ENCODE measurements around the gene PTK6.
A peak's percentile ranks its signal among the peaks of the same experiment; 100 is the strongest.

Gene PTK6

DNA sequence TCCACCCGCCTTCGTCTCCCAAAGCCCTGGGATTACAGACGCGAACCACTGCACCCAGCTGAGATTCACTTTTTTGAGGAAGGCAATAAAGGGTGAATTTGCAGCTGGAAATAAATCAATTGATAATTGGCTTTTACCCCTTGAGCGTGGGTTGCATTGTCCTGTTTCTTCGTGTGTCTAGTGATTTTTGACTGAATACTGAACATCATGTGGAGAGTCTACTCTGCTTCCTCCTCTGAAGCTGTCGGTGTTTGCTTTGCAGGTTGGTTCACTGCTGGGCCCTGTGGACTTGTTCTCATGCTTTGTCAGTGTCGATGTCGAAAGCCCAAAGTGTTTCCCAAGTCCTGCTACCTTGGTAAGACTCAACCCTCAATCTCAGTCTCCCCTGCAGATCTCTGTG lies 32.5 kb downstream of the PTK6 start:
- DNase-seq = no peak

DNA sequence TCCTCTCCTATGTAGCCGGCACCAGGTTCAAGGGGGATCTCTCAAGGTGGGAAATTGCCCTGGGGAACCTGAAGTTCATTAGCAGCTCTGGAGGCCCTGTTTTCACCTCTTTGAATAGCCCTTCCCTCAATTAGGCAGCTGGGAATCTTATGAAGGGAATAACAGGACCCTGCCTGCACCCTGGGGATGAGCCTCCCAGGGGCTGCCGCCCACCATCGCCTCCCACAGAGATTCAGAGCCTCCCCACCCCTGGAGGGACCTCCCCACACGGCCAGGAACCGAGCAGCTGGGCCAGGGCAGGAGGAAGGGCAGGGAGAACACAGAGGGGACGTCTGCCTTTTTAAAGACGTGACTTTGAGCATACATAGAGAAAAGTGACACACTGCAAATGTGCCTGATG lies 33.7 kb downstream of the PTK6 start:
- DNase-seq = no peak

DNA sequence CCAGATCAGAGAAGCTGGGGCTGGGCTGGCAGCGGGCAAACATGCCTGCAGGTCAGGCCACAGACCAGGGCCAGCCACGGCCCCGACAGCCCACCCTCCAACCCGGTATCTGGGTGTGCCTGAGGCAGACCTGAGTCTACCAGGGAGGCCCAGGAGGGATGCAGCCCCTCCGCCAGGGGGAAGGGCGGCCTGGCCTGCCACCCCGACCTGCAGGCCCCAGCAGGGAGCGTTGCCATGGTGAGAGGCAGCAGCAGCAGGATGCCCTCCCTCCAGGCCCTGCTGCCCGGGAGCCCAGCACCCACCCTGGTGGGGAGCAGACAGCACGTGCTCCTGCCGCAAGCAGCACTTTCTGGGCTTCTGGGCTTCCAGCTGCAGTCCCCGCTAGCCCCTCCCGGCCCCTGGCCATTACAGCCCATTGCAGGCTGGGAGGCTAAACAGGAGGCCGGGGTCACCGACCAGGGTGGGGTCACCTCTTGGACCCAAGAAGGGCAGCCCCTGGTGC lies 34.5 kb downstream of the PTK6 start:
- DNase-seq = no peak

DNA sequence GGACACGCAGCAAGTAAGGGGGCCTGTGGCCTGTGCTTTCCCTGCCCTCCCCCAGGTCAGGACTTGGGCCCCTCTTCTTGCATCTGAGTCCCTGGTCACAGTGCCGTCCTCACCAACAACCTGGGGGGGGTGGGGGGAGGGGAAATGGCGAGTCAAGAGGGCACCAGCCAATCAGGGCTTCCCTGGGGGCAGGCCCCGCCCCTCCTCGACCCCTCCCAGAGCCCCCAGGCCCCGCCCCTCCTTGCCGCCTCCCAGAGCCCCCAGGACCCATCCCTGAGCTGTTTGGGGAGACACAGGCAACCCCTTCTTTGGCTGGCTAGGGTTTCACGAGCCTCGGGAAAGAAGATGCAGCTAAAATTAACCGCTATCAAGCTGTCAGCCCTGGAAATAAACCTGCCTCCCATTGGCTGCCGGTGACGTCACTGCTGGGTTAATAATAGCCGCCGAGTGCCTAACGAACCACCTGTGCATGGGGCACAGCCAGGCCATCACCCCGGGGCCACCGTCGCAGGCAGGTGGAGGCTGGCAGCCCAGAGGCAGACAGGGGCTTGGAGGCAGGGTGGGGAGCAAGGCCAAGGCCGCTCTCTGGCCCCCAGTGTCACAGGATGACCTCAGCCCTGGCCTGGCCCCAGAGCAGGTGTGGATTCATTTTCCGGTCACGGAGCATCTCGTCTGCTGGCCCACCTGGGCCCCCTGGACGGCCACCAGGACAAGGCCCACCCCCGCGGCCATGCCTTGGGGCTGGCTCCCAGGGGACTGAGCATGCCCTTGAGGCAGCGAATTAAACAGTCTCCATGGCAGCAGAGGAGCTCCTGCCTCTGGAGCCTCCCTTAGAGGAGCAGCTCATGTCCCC lies 35.1 kb downstream of the PTK6 start:
- DNase-seq = no peak

DNA sequence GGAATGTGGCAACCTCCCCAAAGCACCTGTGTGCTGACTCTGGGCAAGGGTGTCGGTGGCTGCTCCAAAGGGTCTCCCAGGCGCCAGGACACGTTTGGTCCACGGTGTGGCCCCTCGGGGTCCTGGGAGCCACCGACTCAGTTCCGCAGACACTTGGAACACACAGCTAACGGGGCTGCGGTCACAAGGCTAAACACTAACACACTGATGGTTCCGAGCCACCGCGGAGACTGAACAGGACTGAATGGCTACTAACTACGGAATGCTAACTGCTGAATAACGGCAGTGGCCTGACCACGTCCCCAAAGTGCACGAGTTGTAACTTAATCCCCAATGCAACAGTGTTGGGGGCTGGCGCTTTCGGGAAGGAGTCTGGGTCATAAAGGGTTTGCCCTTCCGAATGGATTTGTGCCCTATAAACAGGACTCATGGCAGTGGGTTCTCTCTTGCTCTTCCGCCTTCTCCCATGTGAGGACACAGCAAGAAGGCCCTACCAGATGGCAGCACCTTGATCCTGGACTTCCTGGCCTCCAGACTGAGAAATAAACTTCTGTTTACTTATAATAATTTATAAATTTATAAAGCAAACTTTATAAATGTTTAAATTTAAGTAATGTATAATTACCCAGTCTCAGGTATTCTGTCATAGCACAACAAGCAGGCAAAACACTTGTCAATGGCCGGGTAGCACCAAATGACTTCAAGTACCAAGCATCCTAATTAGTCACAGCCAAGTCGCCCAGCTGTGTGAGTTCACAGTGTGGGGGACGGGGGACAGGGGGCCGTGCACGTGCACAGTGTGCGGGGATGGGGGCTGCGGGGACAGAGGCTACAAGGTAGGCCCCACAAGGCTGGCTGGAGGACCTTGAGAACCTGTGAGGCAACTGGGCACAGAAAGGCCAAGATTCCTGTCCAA lies 36.0 kb downstream of the PTK6 start:
- no peak for DNase-seq

DNA sequence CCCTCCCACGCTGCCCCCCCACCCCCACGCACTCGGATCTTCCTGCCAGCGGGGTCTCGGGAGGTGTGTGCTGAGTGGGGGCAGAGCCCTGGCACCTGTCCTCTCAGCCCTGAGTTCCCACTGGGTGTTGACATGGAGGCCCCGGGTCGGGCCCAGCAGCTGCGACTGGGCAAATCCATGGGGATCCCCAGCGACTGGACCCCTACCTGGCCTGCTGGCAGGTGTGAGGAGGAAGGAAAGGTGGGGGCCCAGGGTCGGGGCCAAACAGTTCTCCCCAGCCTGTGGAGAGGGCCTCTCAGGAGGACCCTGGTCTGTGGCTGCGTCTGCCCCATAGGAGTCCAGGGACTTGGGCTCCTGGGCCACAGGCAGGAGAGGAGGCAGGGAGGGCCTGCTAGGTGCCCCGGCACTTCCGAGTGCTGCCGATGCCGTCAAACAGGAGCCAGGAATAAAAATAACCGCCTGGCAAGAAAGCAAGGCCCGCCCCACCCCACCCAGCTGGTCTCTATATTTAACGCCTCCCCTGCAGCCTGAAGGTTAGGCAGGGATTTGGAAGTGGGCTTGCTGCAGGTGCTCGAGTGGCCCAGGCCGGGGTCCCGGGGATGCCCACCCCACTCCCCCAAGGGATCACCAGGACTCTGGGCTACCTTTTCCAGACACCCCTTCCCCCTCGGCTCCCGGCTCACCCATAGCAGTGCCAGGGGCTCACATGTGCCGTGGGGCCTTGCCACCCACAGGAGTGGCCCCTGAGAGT lies 36.9 kb downstream of the PTK6 start:
- no peak for DNase-seq

DNA sequence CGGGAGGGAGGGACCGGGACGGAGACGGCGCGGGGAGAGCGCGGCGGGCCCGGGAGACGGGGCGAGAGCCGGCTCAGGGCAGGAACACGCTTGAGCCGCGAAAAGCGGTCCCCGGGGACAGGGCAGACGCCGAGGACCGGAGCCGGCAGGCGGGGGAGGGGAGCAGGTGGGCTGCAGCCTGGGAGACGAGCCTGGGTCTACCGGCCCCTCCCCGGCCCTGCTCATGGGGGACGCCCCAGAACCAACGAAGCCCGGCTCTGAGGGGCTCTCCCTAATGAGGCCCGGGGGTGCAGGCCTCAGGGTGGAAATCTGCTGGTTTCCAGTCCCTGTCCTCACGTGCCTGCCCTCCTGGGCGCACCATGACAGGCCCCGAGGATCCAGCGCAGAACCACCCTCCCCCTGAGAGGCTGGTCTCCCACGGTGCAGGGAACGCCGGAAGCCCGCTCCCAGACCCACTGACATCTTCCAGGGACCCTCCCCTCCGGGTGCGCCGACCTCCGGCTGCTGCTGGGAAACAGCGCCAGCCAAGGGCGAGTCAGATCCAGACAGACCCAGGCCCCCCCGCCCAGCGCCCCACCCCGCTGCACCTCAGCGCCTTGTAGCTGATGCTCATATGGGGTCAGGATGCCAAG lies 37.7 kb downstream of the PTK6 start:
- DNase-seq = no peak

DNA sequence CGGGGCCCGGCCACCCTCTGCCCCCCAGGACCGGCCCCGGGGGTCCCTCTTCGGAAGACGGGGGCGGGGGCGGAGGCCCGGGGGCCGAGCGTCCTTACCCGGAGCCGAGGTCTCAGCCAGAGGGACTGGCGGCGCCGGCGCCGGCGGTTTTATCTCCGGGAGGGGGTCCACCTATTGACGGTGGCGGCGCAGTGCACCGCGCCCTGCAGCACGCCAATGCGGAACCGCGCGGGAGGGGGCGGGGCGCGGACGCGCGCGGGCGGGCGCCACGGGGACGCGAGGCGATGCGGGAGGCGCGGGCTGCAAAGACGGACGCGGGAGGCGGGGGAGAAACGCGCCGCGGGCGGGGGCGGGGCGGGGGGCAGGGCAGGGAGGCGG lies 38.2 kb downstream of the PTK6 start, which contains the start of gene EEF1A2:
Gene EEF1A2 (minus strand): TSS at position 124 of the 378 bp plus-strand sequence. CDS start 1,320 bp downstream, outside the sequence.
- peak; percentile 63 to 66 for DNase-seq

DNA sequence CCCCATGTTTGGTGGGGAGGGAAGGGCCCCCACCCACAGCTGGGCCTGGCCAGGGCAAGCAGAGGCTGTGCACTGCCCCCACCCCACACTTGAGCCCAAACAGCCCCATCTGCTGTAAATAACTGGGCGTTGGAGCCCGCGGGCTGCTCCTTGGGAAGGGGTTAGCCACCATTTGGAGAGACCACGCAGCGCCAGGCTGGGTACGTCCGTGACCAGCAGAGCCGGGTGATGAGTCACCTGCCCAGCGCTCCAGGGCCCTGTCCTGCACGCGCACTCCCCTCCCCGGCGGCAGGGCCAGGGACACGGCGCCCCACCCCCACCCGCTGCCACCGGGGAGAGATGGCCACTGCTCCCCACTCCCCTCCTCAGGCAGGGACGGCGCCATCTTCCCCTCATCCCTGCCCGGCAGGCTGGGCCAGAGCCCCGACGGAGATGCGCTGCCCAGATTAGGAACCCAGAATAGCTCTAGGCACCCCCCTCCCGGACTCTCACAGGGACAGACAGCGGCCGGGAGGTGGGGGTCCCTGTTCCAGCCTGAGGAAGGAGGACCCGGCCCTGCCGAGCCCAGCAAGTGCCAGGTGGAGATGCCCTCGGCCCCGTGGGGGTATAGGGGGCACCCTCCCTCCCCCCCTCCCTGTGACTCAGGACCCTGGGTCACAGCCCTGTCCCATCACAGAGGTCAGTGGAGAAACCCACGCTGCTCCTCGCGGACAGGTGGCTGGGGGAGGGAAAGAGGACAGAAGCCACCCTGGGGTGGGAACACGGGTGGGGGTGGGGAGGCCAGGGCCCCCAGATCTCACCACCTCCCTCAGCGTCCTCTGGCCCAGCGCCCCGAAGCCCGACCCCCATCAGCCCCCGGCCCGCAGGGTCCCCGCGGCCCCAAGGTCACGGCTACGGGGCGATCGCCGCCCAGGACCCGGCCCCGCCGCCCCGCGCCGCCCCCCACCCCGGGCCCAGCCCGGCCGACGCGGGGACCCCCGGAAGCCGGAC lies 38.9 kb downstream of the PTK6 start:
- DNase-seq = no peak

DNA sequence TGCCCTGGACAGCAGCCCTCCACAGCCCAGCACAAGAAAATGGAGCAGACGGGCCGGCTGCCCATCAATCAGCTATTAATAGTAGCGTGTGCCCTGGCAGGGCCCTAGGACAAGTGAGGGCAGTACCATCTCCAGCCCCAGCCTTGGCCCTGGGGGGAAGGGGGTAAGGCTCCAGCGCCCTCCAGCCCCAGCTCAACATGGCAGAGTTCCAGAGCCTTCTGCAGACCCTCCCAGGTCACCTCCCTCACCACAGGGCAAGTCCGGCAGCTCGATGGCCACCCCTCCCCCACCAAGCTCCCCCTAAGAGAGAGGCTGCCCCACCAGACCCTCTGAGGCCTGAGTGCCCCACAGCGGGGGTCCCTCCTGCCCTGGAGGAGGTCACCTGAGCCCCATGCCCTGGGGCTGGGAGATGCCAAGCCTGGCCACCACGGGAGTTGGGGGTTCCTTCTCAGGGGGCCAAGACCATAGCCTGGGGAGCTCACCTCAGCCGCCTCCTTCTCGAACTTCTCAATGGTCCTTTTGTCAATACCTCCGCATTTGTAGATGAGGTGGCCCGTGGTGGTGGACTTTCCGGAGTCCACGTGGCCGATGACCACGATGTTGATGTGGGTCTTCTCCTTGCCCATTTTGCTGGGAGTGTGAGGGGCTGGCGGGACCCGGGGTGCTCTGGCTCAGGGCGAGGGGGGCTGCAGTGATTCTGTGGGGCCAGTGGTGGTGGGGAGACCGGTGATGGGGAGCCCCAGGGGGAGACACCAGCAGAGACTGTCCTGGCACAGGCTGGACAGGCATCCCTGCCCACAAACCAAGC lies 39.8 kb downstream of the PTK6 start:
- DNase-seq = no peak

DNA sequence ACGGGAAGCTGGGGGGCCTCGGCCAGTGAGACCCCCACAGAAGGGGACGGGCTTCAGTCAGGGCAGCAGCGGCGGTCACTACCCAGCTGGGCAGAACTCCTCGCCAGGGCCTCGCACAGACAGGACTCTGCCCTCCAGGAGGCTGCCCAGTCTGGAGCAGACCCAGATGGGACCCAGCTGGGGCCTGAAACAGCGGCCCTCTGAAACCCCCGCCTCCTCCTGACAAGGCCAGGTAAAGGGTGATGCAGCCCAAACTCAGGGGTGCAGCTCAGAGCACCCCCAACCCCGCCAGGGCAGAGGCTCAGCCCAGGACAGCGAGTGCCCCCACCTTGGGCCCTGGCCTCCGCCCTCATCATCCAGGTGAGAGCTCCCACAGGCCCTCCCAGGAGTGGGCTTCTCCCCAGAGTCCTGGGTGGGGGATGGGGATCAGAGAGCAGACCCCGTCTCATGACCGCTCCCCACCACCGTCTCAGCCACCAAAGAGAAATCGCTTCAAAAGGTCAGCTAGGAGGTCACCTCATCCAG lies 40.5 kb downstream of the PTK6 start:
- no peak for DNase-seq

DNA sequence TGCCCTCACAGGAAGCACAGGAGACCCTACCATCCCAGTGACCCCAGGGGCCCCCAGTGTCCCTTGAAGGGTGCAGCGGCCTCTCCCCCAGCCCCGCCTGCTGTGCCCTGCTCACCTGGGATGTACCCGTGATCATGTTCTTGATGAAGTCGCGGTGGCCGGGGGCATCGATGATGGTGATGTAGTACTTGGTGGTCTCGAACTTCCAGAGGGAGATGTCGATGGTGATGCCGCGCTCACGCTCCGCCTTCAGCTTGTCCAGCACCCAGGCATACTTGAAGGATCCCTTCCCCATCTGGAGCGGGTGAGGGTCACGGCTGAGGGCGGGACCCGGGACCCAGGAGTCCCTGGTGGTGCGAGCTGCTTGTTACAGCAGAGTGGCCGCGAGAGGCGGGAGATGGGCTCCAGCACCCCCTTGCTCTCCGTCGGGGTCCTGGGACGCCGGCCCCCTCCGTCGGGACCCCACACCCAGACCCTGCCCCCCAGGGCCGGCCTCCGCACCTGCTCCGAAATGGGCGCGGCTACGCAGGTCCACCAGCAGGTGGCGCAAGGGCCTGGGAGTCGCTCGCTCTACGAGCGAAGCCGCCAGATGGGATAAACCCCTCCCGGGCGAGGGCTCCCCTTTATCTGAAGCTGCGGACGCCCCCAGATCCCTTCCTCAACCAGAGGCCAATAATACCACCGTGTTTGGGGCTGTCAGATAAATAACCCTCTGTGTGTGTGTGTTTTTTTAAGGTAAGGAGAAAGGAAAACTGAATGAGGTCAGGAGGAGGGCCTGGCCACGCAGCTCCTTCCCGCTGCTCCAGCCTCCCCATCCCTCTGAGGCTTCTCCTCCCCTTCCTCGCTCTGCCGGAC lies 41.2 kb downstream of the PTK6 start:
- peak; percentile 77 to 78 for DNase-seq

DNA sequence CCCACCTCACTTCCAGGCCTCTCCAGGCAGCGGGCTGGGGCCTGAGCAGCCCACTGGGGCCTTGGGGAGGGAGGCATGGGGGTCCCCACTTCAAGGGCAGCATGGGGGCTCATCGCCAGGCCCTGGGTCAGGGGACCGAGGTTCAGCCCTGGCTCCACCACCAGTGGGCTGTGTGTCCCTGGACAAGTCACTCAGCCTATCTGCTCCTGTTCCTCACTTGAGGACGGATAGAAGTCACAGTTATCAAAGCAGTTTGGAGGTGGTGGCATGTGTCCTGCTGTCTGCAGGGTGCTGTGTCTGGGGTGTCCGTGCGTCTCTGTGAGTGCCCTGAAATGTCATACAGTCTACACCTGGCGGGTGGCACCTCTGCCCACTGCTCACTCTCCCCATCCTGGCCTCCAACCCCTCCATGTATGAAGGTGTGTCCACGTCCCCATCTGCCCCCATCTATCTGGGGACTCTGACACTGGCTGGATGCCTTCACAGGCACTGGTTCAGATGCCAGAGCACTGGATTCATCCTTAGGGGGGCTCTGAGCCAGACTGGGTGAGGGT lies 41.9 kb downstream of the PTK6 start:
- DNase-seq = no peak

DNA sequence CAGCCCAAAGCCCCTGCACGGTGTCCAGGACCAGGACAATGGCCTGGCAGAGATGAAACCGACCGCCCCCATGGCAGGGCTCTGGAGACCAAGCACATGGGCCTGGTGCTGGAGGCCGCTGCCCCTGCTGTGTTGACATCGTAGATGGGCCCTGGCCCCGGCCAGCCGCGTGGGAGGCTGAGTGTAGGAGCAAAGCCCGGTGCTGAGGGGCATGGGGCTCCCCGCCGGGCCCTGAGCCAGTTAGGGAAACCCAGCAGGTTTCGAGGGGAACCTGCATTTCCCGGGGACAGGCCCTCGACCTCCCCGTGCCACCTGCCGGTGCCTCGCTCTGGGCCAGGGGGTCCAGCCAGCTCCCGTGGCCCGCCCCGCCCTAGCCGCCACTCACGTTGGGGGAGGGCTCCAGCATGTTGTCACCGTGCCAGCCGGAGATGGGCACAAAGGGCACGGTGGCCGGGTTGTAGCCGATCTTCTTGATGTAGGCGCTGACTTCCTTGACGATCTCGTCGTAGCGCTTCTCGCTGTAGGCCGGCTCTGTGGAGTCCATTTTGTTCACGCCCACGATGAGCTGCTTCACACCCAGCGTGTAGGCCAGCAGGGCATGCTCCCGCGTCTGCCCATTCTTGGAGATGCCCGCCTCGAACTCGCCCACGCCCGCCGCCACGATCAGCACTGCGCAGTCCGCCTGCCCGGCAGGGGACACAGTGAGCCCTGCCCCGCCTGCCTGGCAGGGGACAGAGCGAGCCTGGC lies 42.6 kb downstream of the PTK6 start:
- no peak for DNase-seq

DNA sequence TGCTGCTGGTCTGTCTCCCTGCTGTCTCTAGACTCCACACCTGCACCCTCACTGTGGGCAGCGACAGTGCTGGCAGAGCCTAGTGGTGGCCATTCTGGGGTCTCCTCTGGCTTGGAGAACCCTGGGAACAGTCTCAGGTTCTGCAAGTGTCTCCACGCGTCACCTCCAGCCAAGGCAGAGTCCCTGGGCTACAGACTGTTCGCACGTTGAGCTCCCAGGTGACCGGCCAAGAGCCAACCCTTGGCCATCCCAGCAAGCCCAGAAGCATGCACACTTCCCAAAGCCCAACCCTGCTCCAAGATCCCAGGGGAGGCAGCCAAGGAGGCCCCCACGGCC lies 43.1 kb downstream of the PTK6 start:
- no peak for DNase-seq

DNA sequence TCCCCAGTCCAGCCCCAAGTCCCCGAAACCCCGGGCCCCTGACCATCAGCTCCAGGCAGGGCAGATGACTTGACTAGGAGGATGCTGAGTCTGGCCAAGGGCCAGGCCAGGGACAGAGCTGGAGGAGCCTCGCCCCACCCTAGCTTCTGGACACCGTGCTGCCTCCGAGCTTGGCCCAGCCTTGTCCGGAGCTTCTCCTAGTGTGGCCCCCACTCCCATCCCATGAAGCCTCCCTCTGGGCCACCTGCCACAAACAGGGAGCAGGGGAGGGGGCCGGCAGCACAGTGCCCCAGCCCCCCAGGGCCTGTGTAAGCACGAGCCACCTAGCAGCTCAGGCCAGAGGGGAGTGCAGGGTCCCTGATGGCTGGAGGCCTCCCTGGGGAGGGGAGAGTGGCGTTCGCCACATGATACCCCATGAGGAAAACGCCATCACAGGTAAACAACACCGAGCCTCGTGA lies 43.6 kb downstream of the PTK6 start:
- DNase-seq = no peak

DNA sequence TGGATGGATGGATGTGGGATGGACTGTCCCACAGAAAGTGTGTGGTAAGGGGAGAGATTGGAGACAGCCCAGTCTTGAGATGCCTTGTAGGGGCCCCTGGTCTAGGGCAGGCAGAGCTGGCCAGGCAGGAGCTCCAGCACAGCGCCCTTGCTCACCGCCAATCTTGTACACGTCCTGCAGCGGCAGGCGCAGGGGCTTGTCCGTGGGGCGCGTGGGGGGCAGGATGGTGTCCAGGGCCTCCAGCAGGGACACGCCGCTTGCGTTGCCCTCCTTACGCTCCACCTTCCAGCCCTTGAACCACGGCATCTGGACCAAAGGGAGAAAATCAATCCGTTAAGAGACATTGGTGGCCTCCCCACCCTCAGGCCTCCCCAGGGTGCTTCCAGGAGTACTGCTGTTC lies 44.2 kb downstream of the PTK6 start:
- no peak for DNase-seq

DNA sequence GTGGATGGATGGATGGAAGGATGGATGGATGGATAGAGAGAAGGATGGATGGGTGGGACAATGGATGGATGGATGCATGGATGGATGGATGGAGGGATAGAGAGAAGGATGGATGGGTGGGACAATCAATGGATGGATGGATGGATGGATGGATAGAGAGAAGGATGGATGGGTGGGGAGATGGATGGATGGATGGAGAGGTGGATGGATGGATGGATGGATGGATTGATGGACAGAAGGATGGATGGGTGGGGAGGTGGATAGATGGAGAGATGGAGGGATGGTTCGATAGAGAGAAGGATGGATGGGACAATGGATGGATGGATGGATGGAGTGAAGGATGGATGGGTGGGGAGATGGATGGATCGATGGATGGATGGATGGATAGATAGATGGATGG lies 44.7 kb downstream of the PTK6 start:
- no peak for DNase-seq
